GM19193 (cell line): ENCODE results near the gene AHNAK2.

Experiments
- POLR2A ChIP-seq: IDR thresholded peaks from 4 replicates; pipeline ENCODE4 v1.6.1; 2011; ENCODE audit not compliant: insufficient read depth, insufficient read length; ENCODE audit errors: extremely low read depth

AHNAK2 gene

DNA sequence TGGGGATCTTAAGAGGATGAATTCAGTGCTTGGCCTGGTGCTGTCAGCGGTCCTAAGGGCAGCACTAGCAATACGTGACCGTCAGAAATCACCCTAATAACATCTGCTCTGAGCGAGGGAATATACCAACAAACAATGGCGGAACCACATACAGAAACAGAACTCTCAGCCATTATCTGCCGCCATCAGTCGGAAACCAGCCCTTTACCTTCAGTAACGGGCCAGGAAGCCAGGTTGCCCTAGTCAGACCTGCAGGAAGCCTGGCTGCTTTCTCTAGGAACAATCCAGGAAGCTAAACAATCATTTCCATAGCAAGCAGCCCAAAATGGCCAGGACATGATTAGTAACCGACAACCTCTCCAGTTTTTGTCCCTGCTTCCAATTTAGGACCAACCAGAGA lies 37.1 kb upstream of the AHNAK2 start:
- no peak for TF ChIP-seq POLR2A

DNA sequence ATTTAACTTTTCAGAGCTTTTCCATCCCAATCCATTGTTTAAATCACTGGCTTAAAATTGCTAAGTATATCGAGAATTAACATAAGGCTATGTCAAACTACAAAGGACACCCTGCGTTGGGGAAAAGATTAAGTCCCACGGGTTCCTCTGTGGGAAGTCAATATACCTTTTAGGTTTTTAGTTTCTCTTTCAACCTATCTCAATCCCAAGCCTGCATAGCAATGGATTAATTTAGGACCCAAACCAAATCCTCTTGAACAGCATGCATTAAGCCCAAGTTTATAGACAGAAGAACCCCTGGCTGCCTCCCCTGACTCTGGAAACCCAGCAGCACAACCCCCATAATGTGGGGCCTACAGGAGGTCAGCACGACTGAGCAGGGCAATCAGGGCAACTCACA lies 36.5 kb upstream of the AHNAK2 start:
- TF ChIP-seq POLR2A: no peak

DNA sequence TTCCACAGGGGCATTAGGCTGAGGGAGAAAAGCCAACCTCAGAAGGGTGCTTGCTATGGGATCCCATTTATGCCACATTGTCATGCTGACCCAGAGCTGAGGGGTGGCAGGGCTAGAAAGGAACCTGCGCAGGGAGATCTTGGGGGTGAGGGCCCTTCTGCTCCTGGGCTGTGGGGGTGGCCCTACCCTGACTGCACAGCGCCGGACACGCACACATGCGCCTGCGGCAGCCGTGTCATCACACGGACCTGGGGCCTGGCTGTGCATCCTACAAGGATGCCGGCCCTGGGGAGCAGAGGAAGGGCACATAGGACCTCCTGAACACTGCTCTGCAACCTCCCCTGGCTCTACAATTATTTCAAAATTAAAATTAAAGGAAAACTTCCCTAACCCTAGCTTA lies 35.9 kb upstream of the AHNAK2 start:
- TF ChIP-seq POLR2A: no peak

DNA sequence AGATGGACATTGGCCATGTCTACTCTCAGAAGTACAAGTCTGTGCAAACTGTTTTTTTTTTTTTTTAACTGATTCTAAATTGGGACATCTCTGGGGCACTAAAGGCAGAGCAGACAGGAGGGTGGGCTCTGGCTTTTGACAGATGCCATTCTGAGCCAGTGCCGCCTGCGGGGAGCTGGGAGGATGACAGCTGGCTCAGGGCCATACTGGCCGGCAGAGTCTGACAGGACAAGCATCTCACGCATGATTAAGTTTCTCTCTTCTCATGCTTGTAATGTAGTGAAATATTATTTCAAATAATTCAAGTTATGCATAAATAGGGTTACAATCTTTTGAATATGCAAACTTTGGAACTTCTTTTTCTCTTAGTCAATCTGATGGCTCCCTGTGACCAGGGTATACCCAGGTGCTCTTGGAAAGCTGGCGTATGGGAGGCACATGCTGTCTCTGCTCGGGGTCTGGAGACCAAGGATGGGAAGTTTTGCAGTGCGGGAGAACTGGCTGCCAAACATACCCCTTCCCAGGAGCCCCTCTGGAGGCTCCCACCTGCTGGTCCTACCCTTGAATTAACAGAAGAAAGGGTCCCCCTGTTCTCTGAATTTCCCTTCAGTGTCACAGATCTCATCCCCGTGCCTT lies 35.1 kb upstream of the AHNAK2 start:
- no peak for TF ChIP-seq POLR2A

DNA sequence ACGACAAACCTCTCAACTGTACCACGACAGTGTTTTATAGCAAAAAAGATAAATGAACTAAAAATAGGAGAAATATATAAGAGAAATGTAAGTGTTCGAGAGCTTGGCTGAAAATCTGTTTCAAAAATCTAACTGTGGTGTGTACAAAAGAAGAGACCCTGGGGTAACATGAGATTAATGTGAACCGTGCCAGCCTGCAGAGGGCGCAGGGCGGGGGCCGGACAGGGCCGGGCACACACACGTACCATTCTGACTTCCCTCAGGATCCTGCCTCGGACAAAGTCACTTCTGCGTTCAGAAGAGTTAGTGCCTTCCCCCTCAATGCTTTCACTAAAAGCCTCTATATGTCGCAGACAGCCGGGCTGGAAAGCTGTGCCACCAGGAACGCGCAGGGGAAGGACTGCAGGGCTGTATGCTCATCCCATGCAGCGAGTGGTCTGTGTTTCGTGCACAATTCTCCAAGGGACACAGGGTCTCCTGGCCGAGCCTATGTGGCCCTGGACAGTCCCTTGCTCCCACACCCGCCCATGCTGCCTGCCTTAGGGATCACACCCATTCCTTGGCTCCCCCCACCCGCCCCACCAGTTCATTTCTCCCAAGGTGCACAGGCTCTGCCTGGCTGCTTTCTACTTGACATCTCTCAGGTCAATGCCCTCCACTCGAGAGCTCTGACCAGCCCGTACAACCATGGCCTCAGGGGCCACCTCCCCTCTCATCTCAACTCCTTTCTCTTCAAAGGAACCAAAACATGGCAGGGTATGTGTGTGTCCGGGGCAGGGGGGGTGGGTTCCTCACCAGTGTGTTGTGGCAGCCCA lies 34.2 kb upstream of the AHNAK2 start:
- TF ChIP-seq POLR2A: no peak

DNA sequence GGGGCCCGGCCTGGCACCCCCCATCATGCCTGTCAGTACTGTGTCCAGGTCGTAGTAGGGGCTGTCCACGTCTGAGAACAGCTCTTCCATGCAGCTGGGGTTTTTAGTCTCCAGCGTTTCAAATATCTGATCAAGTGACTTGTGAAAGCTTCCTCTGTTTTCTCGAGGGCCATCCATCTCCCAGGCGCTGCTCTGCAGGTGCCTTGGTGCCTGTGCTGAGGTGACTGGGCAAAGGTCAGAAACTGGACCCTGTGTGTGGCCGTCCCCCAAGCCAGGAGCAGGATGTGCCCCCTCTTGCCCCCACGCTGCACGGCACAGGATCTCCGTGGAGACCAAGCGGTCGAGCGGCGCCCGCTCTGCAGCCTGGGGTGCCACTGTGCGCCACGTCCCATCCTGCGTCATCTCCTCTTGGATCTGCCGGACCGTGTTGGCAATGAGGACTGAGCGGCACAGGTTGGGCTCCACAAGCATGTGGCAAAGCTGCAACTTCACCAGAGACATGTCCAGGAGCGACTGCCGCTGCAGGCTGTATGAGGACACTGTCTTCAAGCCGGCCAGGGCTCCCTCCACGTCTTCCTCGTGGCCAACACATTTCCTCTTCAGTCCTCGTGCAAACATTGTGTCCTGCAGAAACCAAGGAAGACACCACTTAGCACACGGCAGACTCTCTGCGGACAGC lies 33.3 kb upstream of the AHNAK2 start:
- TF ChIP-seq POLR2A: no peak

DNA sequence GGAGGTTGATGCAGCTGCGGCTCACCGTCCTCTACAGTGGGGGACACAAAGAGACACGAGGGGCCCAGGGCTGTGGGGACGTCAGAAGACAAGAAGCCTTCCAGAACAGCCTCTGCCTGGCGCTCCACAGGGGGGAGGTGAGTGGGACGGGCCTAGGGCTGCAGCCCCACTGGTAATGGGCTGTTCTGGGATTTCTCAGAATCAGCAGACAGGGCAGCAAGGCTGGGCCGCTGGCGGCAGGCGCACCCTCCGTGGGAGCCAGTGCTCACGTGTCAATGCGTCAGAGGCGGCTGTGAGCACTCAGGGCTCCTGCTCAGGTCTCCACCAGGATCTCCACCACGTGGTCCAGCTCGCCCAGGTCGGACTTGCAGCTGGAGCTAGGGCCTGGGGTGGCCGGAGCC lies 32.7 kb upstream of the AHNAK2 start:
- no peak for TF ChIP-seq POLR2A

DNA sequence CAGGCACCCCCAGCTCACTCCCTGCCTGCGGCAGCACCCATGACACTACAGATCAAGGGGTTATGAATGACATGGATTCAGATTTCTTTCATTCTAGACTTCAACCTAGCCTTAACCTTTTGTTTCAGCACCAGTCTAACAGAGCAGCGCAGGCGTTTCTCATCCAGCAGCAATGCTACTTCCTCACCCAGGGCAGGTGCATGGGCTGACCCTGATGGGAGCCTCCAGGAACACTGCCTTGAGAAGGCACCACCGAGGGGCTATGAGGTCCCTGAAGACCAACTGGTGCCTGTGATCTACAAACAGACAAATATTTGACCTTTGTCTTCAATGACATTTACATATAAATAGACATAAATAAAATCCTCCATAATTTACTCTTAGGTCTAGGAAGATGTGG lies 31.9 kb upstream of the AHNAK2 start:
- TF ChIP-seq POLR2A: no peak

DNA sequence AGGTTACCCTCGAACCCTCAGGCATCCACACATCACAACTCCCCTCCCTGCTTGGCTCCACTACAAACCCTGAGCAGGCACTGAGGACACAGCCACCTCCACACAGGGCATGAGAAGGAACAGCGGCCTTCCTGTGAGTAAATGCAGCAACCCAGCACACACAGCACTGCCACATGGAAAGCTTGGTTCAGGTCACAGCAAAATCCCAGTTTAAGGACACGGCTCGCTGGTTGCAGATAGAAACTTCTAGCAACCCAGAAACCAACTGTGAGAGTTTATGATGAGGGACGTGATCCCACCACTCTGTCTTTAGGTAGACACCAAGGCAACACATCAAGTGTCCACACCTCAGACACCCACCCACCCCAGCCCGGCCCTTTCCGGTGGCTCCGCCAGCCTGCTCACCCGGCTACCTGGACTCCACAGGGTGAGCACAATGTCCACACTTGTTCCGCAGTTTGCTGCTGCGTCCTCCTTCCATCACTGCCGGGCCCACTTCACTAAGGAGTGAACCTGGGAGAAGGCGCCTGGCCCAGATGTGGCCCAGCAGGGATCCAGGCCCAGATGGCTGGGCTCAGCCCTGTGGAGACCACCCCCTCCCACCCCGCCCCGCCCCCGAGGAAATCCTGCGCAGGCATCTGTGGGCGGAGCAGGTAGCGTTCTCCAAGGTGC lies 29.6 kb upstream of the AHNAK2 start:
- TF ChIP-seq POLR2A: no peak

DNA sequence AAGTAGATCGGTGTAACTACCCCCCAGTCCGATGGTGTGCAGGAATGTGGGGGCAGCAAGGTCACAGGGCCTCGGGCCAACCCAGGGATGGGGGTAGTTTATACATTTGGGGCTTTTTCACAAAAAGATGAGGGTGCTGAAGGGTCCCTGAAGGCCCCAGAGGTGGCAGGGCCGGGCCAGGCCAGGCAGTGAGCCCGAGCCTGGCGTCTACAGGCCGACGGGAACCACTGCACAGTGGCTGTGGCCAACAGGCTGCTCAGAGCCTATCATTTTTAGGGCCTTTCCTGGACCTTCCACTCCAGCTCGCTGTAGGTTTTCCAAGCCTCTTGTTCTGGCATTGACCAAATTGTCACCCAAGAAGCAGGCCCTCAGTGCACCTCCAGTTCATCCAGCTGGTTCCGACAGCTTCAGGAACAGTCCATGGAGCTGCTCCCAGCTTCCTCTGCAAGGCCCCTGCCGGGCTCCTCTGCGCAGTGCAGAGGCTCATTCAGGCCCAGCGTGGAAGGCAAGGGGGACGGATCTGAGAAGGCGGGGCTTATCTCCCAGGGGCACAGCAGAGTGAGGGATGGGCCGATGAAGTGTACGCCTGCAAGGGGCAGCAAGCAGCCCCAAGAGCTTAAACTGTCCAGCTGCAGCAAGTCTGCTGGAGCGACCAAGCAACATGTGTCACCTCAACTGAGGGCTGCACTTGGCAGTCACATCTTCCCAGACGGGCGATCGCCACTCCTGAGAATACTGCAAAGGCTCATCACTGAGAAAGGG lies 28.8 kb upstream of the AHNAK2 start:
- TF ChIP-seq POLR2A: no peak

DNA sequence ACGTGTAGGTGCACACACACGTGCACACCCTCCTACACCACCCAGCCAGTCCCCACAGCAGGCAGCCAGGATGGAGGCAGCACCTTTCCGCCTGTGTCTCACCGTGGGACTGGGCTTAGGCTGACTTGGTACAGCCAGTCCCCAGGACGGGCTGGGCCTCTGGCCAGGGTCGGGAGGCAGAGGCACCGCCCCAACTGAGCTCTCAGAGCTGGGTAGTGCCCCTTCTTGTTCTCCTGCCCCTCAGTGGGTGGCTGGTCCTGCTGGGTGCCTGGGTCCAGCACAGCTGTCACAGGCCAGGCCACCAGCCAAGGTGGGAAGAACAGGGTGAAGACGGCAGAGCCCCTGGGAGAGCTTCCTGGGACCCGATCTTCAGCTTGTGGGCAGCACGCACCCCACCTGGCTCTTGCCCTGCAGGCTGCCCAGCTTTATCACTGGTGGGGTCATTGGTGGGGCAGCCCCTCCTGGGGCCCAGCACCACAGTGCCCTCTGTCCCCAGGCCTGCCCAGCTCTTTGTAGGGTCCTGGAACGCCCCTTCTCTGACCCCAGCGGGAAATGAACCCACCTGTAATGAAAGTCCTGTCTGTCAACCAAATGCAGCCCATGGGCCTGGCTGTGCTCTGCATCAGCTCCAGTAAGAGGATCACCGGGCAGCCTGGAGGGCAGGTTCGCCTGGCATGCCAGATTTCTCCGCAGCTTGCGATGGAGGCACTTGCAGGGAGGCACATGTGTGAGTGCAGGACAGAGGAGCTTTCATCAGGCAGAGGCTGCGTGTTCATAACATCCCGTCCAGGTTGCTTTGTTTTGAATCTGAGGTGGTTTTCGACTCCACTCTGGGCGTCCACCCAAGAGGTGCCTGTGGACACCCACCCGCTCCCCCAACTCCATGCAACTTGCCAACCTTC lies 28.0 kb upstream of the AHNAK2 start:
- no peak for TF ChIP-seq POLR2A

DNA sequence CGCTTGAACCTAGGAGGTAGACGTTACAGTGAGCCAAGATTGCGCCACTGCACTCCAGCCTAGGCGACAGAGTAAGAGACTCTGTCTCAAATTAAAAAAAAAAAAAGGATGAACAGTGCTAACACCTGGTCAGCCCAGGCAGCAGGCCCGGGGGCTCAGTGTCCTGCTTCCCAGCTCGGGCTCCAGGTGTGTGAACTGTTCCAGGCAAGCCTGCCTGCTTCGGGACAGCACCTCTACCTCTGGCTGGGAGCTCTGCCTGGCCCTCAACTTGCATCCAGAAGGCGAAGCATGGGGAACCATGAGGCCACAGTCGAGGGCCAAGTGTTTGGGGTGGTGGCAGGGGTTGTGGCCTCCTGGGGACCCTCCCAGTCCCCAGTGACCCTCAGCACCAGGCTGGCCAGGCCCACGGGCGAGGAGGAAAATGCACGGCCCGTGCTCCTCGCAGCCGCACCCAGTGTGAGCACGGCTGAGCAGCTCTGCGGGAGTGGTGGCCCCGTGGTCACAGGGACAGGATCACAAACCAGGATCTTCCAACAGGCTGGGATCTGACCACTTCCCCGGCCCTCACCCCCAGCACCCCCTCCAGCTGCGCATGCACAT lies 27.3 kb upstream of the AHNAK2 start:
- peak; percentile 8 for TF ChIP-seq POLR2A

DNA sequence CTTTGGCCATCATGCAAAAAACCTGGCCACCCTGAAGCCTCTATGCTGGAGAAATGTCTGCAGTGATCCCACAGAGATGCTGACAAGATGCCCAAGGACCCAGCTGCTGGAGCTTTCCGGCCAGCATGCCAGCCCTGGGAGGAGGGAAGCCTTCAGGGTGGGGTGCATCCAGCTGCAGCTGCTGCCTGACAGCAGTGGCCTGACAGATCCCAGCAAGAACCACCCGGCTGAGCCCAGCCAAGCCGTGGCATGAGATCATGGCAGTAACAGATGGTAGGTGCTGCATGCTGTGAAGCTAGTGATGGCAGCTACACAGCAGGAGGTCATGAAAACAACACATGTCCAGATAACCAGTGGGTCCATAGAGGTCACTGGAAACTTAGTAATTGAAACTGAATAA lies 21.2 kb upstream of the AHNAK2 start:
- no peak for TF ChIP-seq POLR2A

DNA sequence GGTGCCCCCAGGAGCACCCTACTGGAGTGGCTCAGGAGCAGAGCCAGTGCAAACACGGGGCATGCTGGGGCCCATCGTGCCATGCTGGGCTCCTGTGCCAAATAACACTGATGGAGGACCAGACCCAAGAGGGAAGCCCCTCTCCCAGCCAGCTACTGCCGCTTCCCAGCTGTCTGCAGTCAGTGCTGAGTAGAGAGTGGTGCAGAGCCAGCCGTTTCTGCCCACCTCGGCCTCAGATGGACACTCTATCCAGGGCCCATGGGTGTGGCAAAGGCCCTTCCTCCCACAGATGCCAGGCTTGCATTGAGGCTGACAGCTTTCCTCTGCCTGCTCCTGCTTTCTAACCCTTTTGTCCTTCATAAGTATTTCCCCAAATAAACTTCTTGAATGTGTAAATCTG lies 20.6 kb upstream of the AHNAK2 start:
- TF ChIP-seq POLR2A: no peak

DNA sequence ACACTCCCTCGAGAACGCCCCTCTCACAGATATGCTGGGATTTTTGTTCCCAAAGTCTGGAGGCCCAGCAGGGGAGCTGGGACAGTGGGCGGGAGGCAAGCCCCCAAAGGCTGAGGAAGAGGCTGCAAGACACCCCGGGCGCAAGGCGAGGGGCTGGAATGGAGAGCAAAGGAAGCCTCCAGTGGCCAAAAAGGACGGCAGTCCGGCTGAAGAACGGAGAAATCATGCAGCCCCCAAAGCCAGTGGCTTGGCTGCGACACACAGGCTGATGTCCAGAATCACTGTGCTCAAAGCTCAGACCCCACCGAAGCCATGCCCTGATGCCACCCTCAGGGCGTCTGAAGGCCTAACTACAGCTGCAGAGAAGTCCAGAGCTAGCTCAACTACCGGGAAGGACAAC lies 18.3 kb upstream of the AHNAK2 start:
- TF ChIP-seq POLR2A: no peak
